Measurements from ENCODE around the gene PDE3B.
"Not testable (repeated sequence)": the region's sequence is repeated elsewhere in the genome, so short reads cannot be mapped to it uniquely, and the experiment has no call there.

Gene PDE3B

DNA sequence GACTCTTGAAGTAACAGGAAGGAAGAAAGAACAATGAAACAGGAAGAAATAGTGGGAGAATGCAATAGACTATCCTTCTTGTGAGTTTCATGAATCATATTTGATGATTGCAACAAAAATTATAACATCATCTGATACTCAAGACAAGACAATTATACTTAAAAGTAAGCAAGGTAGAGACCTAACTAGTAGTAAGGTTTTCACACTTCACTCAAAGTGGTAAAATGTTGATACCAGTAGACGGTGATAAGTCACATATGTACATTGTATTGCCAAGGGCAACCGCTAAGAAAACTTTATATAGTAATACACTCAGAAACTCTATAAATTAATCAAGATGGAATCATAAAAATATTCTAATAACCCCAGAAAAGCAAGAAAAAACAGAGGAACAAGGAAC, 140.6 kb downstream of the PDE3B start:
- DNase-seq (ENCODE audit: low read depth), result no peak
- no peak overlapping the region for H3K4me3 ChIP-seq (ENCODE audit: low read depth, low read length)
- TF ChIP-seq, protein P1, sequence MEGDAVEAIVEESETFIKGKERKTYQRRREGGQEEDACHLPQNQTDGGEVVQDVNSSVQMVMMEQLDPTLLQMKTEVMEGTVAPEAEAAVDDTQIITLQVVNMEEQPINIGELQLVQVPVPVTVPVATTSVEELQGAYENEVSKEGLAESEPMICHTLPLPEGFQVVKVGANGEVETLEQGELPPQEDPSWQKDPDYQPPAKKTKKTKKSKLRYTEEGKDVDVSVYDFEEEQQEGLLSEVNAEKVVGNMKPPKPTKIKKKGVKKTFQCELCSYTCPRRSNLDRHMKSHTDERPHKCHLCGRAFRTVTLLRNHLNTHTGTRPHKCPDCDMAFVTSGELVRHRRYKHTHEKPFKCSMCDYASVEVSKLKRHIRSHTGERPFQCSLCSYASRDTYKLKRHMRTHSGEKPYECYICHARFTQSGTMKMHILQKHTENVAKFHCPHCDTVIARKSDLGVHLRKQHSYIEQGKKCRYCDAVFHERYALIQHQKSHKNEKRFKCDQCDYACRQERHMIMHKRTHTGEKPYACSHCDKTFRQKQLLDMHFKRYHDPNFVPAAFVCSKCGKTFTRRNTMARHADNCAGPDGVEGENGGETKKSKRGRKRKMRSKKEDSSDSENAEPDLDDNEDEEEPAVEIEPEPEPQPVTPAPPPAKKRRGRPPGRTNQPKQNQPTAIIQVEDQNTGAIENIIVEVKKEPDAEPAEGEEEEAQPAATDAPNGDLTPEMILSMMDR (IDR thresholded peaks at IDR 0.05; ENCODE audit: low read depth, low read length, missing control alignments), result no peak

DNA sequence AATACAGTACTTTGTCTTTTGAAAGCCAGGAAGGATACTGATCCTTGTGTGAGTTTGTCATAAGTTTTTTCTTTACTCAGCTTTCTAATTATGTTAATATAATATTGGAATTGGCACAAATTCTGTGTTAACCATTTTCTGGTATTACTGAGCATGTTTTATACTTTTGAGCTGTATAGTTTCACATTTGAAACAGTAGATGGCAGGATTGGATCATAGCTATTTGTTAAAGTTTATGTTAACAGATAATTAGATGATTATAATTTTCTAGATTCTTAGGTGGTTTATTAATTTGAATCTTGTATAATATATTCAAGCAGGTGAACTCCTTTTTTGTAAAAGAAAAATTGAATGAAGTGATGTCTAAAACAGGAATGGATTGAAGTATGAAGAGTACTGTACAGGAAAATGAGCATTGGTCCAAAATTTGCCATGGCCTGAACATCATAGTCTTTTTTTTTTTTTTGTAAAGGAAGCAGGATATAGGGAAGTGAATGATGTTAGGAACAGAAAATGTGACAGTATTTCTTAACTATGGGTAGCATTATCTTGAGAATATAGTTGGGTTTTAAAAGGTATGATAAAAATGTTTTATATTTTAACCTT, 146.4 kb downstream of the PDE3B start:
- no peak overlapping the region for H3K4me3 ChIP-seq (ENCODE audit: low read depth, low read length)
- no peak for DNase-seq (ENCODE audit: low read depth)
- TF ChIP-seq, protein P1 (IDR thresholded peaks at IDR 0.05; ENCODE audit: low read depth, low read length, missing control alignments), result no peak

DNA sequence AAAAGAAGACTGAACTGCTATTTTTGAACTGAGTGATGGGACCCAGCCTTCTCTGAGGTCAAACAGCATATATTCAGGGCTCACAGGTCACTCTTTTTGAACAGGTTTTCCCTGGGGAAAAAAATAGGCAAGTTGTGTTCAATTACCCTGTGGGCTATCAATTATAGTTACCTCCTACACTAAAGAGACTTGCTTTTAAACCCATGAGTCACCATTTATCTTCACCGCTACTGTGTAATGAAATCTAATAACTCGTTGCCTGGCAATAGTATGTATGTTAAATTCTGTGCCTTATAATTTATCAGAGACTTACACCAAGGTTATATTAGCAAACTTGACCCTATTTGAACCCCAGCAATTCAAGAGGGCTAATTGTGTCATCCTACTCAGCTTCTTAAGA, 149.9 kb downstream of the PDE3B start:
- TF ChIP-seq, protein P1 (IDR thresholded peaks at IDR 0.05; ENCODE audit: low read depth, low read length, missing control alignments), result no peak
- H3K4me3 ChIP-seq (ENCODE audit: low read depth, low read length), result no peak overlapping the region
- DNase-seq (ENCODE audit: low read depth), result no peak

DNA sequence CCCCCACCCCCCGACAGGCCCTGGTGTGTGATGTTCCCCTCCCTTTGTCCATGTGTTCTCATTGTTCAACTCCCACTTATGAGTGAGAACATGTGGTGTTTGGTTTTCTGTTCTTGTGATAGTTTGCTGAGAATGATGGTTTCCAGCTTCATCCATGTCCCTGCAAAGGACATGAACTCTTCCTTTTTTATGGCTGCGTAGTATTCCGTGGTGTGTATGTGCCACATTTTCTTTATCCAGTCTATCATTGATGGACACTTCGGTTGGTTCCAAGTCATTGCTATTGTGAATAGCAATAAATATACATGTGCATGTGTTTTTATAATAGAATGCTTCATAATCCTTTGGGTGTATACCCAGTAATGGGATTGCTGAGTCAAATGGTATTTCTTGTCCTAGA, 152.4 kb downstream of the PDE3B start:
- DNase-seq (ENCODE audit: low read depth); H3K4me3 ChIP-seq (ENCODE audit: low read depth, low read length): not testable (repeated sequence)

DNA sequence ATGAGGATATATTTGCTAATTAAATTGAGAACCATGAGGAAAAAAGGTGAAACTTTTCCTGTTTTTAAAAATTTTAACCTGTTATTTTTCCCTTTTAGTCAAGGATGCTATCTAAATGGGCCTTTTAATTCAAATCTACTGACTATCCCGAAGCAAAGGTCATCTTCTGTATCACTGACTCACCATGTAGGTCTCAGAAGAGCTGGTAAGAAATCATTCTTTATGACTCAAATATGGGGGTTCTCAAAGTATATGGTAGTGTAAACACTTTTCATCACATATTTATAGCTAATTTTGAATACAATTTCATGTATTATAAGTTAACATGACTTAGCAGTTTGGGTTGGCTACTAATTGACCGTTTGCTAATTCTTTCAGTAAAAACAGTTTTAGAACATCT, 160.2 kb downstream of the PDE3B start:
- no peak overlapping the region for H3K4me3 ChIP-seq (ENCODE audit: low read depth, low read length)
- DNase-seq (ENCODE audit: low read depth), result no peak
- TF ChIP-seq, protein P1 (IDR thresholded peaks at IDR 0.05; ENCODE audit: low read depth, low read length, missing control alignments), result no peak

DNA sequence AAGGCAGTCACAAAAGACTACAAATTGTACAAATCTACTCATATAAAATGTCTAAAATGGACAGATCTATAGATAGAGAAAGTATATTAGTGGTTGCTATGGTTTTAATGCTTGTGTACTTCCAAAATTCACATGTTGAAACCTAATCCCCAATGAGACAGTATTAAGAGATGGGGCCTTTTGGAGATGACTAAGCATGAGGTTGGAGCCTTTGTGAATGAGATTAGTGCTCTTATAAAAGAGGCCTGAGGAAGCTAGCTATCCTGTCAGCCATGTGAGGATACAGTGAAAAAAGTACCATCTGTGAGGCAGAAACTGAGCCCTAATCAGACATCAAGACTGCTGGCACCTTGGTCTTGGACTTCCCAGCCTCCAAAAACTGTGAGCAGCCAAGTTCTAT, 165.9 kb downstream of the PDE3B start:
- no peak for DNase-seq (ENCODE audit: low read depth)
- TF ChIP-seq, protein P1 (IDR thresholded peaks at IDR 0.05; ENCODE audit: low read depth, low read length, missing control alignments), result no peak
- H3K4me3 ChIP-seq (ENCODE audit: low read depth, low read length), result no peak overlapping the region

DNA sequence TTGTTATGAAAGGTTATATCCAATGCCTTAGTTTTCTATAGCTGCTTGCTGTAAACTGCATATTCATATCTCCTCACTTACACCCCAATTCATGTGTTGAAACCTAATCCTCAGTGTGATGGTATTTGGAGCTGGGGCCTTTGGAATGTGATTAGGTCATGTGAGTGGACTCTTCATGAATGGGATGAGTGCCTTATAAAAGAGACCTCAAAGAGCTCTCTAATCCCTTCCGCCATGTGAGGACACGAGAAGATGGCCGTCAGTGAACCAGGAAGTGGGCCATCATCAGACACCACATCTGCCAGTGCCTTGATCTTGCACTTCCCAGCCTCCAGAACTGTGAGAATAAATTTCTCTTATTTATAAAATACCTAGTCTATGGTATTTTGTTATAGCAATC, 169.2 kb downstream of the PDE3B start:
- H3K4me3 ChIP-seq (ENCODE audit: low read depth, low read length), result no peak overlapping the region
- TF ChIP-seq, protein P1 (IDR thresholded peaks at IDR 0.05; ENCODE audit: low read depth, low read length, missing control alignments), result no peak
- no peak for DNase-seq (ENCODE audit: low read depth)
